GM19452 (cell line): ENCODE results near the gene CHD3.

ENCODE experiments used
- ATAC-seq: cut with Tn5 transposase; IDR thresholded peaks from one replicate; pipeline ENCODE4 v1.9.1; 2021; ENCODE audit not compliant: unreplicated experiment

Gene CHD3

GRCh38 chr17:7888184-7888920, at the start of gene CHD3:
Gene CHD3, plus strand, starts transcription at chr17:7888789. Its CDS starts 212 bp downstream, at chr17:7889001.
- ATAC-seq, result no peak

GRCh38 chr17:7839190-7839875, 49.3 kb upstream of the CHD3 start:
- no peak for ATAC-seq

GRCh38 chr17:7839876-7840261, 48.7 kb upstream of the CHD3 start:
- ATAC-seq, result no peak

GRCh38 chr17:7840441-7840840, 48.1 kb upstream of the CHD3 start:
- ATAC-seq, result no peak

GRCh38 chr17:7840875-7841274, 47.7 kb upstream of the CHD3 start:
- no peak for ATAC-seq

- peak; percentile 14 for ATAC-seq
These were observed 47.1 kb upstream of the CHD3 start for GRCh38 chr17:7841396-7841914.

- peak; percentile 18 for ATAC-seq
These were observed 46.6 kb upstream of the CHD3 start for GRCh38 chr17:7841915-7842379.

GRCh38 chr17:7842380-7843256, 46.0 kb upstream of the CHD3 start:
- peak; percentile 31 for ATAC-seq

GRCh38 chr17:7843257-7843535, 45.4 kb upstream of the CHD3 start:
- peak; percentile 7 for ATAC-seq

- peak; percentile 13 for ATAC-seq
These were observed 44.9 kb upstream of the CHD3 start for GRCh38 chr17:7843536-7844291.

GRCh38 chr17:7844292-7845154, 44.1 kb upstream of the CHD3 start:
- ATAC-seq, result peak; percentile 49

- ATAC-seq, result no peak
These were observed 43.1 kb upstream of the CHD3 start for GRCh38 chr17:7845359-7846062.

GRCh38 chr17:7846063-7846735, 42.4 kb upstream of the CHD3 start:
- no peak for ATAC-seq

GRCh38 chr17:7846765-7847661, 41.6 kb upstream of the CHD3 start:
- no peak for ATAC-seq

- ATAC-seq, result no peak
These were observed 40.4 kb upstream of the CHD3 start for GRCh38 chr17:7848131-7848579.

- no peak for ATAC-seq
These were observed 39.9 kb upstream of the CHD3 start for GRCh38 chr17:7848739-7849129.

- no peak for ATAC-seq
These were observed 39.3 kb upstream of the CHD3 start for GRCh38 chr17:7849130-7849750.
